Retinal pigment epithelial cell (primary cell): Measurements from ENCODE around the gene TTC9B.

Experiments
- DNase-seq: peaks from one replicate; pipeline ENCODE4 v3.0.0-alpha.2; 2010; ENCODE audit warnings: low read depth
- H3K4me3 ChIP-seq: 2 replicates; pipeline ENCODE4 v1.5.1; 2011; ENCODE audit warnings: mild to moderate bottlenecking, low read length, control low read depth, moderate library complexity
- TF ChIP-seq, protein P1 (sequence below): conservative IDR thresholded peaks from 2 replicates; pipeline ENCODE4 v1.5.1; 2011; ENCODE audit warnings: low read depth, low read length, control low read depth, inconsistent platforms

Gene TTC9B

GRCh38 chr19:40237791-40238190 lies 19.6 kb upstream of the TTC9B start:
- H3K4me3 ChIP-seq, result no peak overlapping the region
- no peak for DNase-seq
- TF ChIP-seq, protein P1, sequence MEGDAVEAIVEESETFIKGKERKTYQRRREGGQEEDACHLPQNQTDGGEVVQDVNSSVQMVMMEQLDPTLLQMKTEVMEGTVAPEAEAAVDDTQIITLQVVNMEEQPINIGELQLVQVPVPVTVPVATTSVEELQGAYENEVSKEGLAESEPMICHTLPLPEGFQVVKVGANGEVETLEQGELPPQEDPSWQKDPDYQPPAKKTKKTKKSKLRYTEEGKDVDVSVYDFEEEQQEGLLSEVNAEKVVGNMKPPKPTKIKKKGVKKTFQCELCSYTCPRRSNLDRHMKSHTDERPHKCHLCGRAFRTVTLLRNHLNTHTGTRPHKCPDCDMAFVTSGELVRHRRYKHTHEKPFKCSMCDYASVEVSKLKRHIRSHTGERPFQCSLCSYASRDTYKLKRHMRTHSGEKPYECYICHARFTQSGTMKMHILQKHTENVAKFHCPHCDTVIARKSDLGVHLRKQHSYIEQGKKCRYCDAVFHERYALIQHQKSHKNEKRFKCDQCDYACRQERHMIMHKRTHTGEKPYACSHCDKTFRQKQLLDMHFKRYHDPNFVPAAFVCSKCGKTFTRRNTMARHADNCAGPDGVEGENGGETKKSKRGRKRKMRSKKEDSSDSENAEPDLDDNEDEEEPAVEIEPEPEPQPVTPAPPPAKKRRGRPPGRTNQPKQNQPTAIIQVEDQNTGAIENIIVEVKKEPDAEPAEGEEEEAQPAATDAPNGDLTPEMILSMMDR, result no peak

- no peak overlapping the region for H3K4me3 ChIP-seq
- no peak for DNase-seq
- TF ChIP-seq, protein P1, result no peak
Measured at GRCh38 chr19:40236366-40236765, 18.2 kb upstream of the TTC9B start.

- no peak overlapping the region for H3K4me3 ChIP-seq
- no peak for DNase-seq
Measured at GRCh38 chr19:40236026-40236355, 17.8 kb upstream of the TTC9B start.

GRCh38 chr19:40235238-40236025 lies 17.2 kb upstream of the TTC9B start:
- no peak for DNase-seq
- no peak overlapping the region for H3K4me3 ChIP-seq
- TF ChIP-seq, protein P1, result peak; percentile 33

More at GRCh38 chr19:40236026-40236355, 17.8 kb upstream of the TTC9B start:
- TF ChIP-seq, protein P1, result no peak

DNA sequence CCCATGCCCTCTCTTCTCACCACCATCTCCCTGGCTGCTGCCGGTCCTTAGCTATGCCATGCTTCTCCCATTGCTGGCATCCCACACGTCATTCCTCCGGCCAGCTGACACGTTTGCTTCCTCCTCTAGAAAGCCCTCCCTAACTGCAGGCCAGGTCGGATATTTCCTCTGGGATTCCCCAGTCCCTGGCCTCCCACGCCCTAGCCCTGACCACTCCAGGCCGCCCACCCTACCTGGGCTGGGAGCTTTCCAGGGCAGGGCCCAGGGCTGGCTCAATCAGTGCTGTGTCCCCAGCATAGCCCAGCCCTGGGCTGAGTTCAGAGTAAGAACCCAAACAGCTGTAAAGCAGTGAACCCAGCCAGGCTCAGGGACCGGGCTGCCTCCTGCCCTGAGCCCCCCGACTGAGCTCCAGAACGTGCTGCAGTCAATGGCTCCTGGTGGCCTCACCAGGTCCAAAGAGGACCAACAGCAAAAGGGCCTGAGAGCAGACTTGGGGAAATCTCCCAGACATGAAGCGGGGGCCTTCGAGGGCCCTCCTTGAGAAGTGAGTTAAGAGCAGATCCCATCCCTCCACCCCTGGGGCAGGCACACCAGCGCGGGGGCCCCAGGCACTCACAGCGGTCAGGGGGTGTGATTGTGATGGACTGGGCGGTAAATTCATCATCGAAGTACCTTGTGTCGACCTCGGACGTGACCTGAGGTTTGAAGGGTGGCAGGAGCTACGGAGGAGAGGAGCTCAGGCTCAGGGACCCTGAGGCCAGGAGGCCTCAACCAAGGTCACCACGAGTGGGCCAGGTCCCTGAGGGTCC lies 16.4 kb upstream of the TTC9B start:
- H3K4me3 ChIP-seq, result no peak overlapping the region
- no peak for DNase-seq

DNA sequence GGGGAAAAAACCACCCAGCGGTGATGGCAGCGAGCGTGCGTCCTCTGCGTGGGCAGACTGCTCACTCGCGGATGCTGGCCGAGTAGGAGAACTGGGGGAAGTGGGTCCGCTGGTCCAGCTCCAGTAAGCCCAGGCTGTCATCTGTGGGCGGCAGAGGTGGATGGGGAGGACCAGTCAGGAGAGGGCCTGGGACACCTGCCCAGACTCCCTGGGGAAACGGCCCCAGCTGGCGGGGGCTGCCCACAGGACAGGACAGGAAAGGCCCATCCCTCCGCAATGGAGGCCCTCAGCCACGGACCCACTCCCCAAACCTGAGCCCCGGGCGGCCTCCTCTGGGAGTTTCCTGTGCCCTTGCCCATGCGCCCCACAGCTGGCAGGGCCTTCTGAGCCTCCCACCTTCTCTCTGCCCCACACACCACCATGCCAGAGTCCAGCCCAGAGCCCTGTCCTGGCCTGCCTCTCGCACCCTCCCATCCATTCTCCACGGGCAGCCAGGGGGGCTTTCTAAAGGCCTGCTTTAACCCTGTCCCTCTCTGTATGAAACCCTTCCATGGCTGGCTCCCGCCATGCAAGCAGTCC lies 15.7 kb upstream of the TTC9B start:
- DNase-seq, result no peak
- TF ChIP-seq, protein P1, result no peak
- no peak overlapping the region for H3K4me3 ChIP-seq

More for the DNA sequence above, 16.4 kb upstream of the TTC9B start:
- TF ChIP-seq, protein P1, result no peak
